Brain microvascular endothelial cell (primary cell): Measurements from ENCODE around the gene GRXCR2.
A peak's percentile ranks its signal among the peaks of the same experiment; 100 is the strongest.

Source experiments
- DNase-seq: peaks from one replicate; pipeline ENCODE4 v3.0.0-alpha.2; 2020
- H3K27ac ChIP-seq: fragments of 250-450 bp; sonication (Bioruptor Pico); 2 replicates; pipeline ENCODE4 v1.5.1; 2020; ENCODE audit warnings: mild to moderate bottlenecking, moderate library complexity
- H3K27me3 ChIP-seq: fragments of 250-450 bp; sonication (Bioruptor Pico); replicated peaks from 2 replicates; pipeline ENCODE4 v1.5.1; 2020; ENCODE audit warnings: mild to moderate bottlenecking
- H3K36me3 ChIP-seq: fragments of 250-450 bp; sonication (Bioruptor Pico); replicated peaks from 2 replicates; pipeline ENCODE4 v1.5.1; 2020; ENCODE audit warnings: mild to moderate bottlenecking
- H3K4me3 ChIP-seq: 2 replicates; pipeline ENCODE4 v1.5.1; 2011; ENCODE audit warnings: low read depth, mild to moderate bottlenecking, control low read depth, low read length, moderate library complexity
- in situ Hi-C: cut with HindIII; loops from 2 replicates; pipeline ENCODE4 v1.10.0; 2017; ENCODE audit warnings: low sequenced_read_pairs, low pct_ligation_motif_present
- TF ChIP-seq, protein P1 (sequence below): IDR thresholded peaks from 2 replicates; pipeline ENCODE4 v1.5.1; 2011; ENCODE audit warnings: low read depth, mild to moderate bottlenecking, moderate library complexity, low read length, control low read depth, inconsistent platforms; ENCODE audit errors: missing control alignments

Gene GRXCR2

GRCh38 chr5:145872914-145873313 lies at the start of gene GRXCR2:
Gene GRXCR2, minus strand, starts transcription at chr5:145873014. Its CDS starts 46 bp downstream, at chr5:145872968.
- no peak for DNase-seq
- no peaks in the 10 kb centered on the region for H3K36me3 ChIP-seq
- H3K4me3 ChIP-seq, result no peak within 1 kb of the TSS
- in situ Hi-C loops, result no loop called here
- TF ChIP-seq, protein P1, sequence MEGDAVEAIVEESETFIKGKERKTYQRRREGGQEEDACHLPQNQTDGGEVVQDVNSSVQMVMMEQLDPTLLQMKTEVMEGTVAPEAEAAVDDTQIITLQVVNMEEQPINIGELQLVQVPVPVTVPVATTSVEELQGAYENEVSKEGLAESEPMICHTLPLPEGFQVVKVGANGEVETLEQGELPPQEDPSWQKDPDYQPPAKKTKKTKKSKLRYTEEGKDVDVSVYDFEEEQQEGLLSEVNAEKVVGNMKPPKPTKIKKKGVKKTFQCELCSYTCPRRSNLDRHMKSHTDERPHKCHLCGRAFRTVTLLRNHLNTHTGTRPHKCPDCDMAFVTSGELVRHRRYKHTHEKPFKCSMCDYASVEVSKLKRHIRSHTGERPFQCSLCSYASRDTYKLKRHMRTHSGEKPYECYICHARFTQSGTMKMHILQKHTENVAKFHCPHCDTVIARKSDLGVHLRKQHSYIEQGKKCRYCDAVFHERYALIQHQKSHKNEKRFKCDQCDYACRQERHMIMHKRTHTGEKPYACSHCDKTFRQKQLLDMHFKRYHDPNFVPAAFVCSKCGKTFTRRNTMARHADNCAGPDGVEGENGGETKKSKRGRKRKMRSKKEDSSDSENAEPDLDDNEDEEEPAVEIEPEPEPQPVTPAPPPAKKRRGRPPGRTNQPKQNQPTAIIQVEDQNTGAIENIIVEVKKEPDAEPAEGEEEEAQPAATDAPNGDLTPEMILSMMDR, result no peak
- no peaks in the 10 kb centered on the region for H3K27me3 ChIP-seq
- H3K27ac ChIP-seq, result no peak within 1 kb of the TSS

- no peaks in the 10 kb centered on the region for H3K27me3 ChIP-seq
- TF ChIP-seq, protein P1, result no peak
- in situ Hi-C loops, result no loop called here
- H3K27ac ChIP-seq, result no peak overlapping the region
- H3K4me3 ChIP-seq, result no peak overlapping the region
- DNase-seq, result no peak
- no peaks in the 10 kb centered on the region for H3K36me3 ChIP-seq
Observed at GRCh38 chr5:145922059-145922458, 49.2 kb upstream of the GRXCR2 start.

DNA sequence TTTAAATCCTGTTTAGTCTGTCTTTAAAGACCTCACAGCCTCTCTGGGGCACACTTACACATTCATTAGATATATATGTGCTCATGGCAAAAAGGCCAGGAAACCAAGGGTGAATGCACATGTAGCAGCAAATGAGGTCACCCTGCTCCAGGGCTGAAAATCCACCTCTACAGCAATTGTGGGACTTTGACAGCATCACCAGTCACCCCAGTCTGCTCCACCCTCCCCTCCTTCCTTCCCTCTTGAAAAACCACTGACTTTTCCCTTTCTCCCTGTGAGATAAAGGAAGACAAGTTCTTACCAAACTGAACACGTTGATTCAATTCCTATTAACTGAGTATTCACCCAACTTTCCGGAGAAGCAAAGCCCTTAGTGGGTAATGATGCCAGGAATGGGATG lies 48.4 kb upstream of the GRXCR2 start:
- Histone ChIP-seq H3K36me3 (no peaks in the 10 kb centered on the region), H3K27ac (no peak overlapping the region), H3K4me3 (no peak overlapping the region), H3K27me3 (no peaks in the 10 kb centered on the region)
- in situ Hi-C loops, result no loop called here
- TF ChIP-seq, protein P1, result no peak
- DNase-seq, result no peak

GRCh38 chr5:145920542-145921210 lies 47.9 kb upstream of the GRXCR2 start:
- no peaks in the 10 kb centered on the region for H3K36me3 ChIP-seq
- in situ Hi-C loops, result no loop called here
- no peaks in the 10 kb centered on the region for H3K27me3 ChIP-seq
- no peak overlapping the region for H3K4me3 ChIP-seq
- TF ChIP-seq, protein P1, result peak; percentile 1
- no peak for DNase-seq
- no peak overlapping the region for H3K27ac ChIP-seq

DNA sequence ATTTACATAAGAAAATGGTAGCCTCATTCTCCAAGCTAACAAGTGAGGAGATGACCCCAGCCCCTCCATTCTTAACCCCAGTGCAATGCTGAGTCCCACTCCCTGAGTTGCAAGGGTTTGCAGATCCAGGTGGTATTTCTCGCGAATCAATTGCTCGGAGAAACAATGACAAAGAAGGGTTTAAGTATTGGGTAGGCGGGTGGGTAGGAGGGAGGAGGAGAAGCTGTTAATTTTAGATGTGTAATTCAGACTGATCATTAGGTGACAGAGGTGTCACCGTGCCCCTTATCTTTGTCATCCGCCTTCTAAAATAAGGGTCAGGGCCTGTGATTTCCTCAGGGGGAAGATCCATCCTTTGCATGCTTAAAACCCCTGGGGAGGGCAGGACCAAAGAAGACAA lies 46.6 kb upstream of the GRXCR2 start:
- no peaks in the 10 kb centered on the region for H3K36me3 ChIP-seq
- no peaks in the 10 kb centered on the region for H3K27me3 ChIP-seq
- no peak for DNase-seq
- in situ Hi-C loops, result no loop called here
- no peak overlapping the region for H3K27ac ChIP-seq
- TF ChIP-seq, protein P1, result no peak
- H3K4me3 ChIP-seq, result no peak overlapping the region

- in situ Hi-C loops, result no loop called here
- no peak overlapping the region for H3K4me3 ChIP-seq
- no peaks in the 10 kb centered on the region for H3K36me3 ChIP-seq
- no peak for DNase-seq
- TF ChIP-seq, protein P1, result no peak
- H3K27ac ChIP-seq, result no peak overlapping the region
- no peaks in the 10 kb centered on the region for H3K27me3 ChIP-seq
Observed at GRCh38 chr5:145918397-145918796, 45.6 kb upstream of the GRXCR2 start.
